Heart left ventricle (tissue), 13 donors: ENCODE data around the gene B3GAT3.

Experiments
- POLR2A ChIP-seq, 2 donors: fragments of 450-650 bp; IDR thresholded peaks; one replicate each; pipeline ENCODE4 v1.6.1; 2017; ENCODE audit warnings: antibody characterized with exemption in 2 of 2, mild to moderate bottlenecking in 2 of 2, moderate library complexity in 2 of 2
- TF ChIP-seq, protein P1 (sequence below), 12 donors: fragments of 200-600 bp; sonication (generic) in 4 of 12; IDR thresholded peaks; one replicate each; pipeline versions ENCODE4 v1.5.0 to v1.8.0; 2018 to 2022; ENCODE audit warnings: antibody characterized with exemption in 12 of 12, mild to moderate bottlenecking in 5 of 12
- donor health status: ischemic (EF 13 %, LVEDD 7.1; RV severe dilation, severe dysfunction).
- donor health status: DM: no; HTN: yes; CAD: no.
- donor health status: DM: no; HTN: no; CAD: no.
- donor health status: ischemic (EF 25% LVEDD 6.9; RV normal size, moderate dysfunction).
- donor health status: ischemic (EF 25% LVEDD 5.7; RV mildly dilated, moderate dysfunction).
- donor health status: ischemic (EF 35%, LVEDD 5.7; RV mildly dilated, moderate dysfunction).
- donor health status: nonischemic (EF 11% LVEDD 7.7; RV severe dilation, severe dysfunction).
- donor health status: DM: yes; HTN: yes; CAD: no.
- donor health status: PGD.
- donor health status: ischemic (EF 29% LVEDD 5.4; RV normal size, mild dysfunction).
- donor health status: nonischemic (EF 23%, LVEDD 6.1; RV moderate dilation, normal function).

DNA sequence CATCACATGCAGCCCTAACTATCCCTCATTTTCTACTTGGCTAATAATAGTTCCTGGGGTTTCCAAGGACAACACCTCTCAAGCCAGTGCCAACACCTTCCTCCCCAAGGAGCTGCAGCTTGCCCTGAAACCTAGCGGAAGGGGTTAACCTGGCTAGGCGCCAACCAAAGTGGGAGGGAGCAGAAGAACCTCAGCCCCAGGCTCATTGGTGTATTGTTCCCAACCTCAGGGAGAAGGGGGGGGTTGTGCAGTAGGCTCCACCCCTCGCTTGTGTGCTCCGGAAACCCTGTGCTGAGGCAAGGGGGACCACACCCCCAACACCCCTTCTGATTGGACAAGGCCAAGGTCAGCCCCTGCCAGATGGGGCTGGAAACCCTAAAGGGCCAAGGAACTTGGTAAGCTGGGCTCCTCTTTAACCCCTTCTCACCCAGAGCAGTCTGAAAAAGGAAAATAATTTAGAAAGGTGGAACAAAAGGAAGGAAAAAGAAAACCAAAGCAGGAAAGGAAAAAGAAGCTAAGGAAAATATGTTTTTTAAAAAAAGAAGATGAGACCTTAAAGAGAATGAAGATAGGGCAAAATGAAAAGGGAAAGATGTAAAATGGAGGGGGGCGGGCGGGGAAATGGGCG is 22.6 kb downstream of the B3GAT3 start:
- TF ChIP-seq, protein P1, sequence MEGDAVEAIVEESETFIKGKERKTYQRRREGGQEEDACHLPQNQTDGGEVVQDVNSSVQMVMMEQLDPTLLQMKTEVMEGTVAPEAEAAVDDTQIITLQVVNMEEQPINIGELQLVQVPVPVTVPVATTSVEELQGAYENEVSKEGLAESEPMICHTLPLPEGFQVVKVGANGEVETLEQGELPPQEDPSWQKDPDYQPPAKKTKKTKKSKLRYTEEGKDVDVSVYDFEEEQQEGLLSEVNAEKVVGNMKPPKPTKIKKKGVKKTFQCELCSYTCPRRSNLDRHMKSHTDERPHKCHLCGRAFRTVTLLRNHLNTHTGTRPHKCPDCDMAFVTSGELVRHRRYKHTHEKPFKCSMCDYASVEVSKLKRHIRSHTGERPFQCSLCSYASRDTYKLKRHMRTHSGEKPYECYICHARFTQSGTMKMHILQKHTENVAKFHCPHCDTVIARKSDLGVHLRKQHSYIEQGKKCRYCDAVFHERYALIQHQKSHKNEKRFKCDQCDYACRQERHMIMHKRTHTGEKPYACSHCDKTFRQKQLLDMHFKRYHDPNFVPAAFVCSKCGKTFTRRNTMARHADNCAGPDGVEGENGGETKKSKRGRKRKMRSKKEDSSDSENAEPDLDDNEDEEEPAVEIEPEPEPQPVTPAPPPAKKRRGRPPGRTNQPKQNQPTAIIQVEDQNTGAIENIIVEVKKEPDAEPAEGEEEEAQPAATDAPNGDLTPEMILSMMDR (IDR thresholded peaks at IDR 0.05): no peak
- TF ChIP-seq POLR2A (IDR thresholded peaks at IDR 0.05): no peak
